ENCODE results near the gene APP. TPM values are rescaled to one million over a fixed set of nuclear protein-coding genes. Genes with fewer than 3 reads are reported as not detected.
"Not testable (repeated sequence)": the region's sequence is repeated elsewhere in the genome, so short reads cannot be mapped to it uniquely, and the experiment has no call there.

APP gene
- total and polyA plus RNA-seq, 4 donors: 86.9 to 414 (median 367) TPM

- no peaks in the 10 kb centered on the region for H3K27me3 ChIP-seq (ENCODE audit: control insufficient read depth in 3 of 3, insufficient read depth in 3 of 3, low read length in 2 of 3)
- no peak overlapping the region for H3K4me3 ChIP-seq
- ATAC-seq (ENCODE audit: insufficient read depth, low FRiP score) (no peak), DNase-seq (peak in 1 of 3 donors; percentile 11)
- H3K27ac ChIP-seq (ENCODE audit: low read depth in 1 of 2, low read length in 1 of 2): no peak overlapping the region
- no peaks in the 10 kb centered on the region for H3K9me3 ChIP-seq (ENCODE audit: control insufficient read depth in 4 of 4, insufficient read depth in 3 of 4, low read length in 3 of 4)
- H3K36me3 ChIP-seq (ENCODE audit: control insufficient read depth in 4 of 4, insufficient read depth in 4 of 4, low read length in 4 of 4): peaks cover 0 to 17% (median 9%) of the 10 kb centered on the region in 4 donors
- WGBS, 2 donors: 75 to 86% methylated on average over 9 of the region's 9 CpGs
- peaks cover 0 to 11% (median 6%) of the 10 kb centered on the region in 5 donors for H3K4me1 ChIP-seq (ENCODE audit: control insufficient read depth in 5 of 5, insufficient read depth in 5 of 5, low read length in 5 of 5)
- H3K9ac ChIP-seq (ENCODE audit: insufficient read depth in 1 of 2, low read length in 2 of 2): no peak overlapping the region
- no peak for TF ChIP-seq CTCF (IDR thresholded peaks at IDR 0.05; ENCODE audit: control extremely low read depth, extremely low read depth)
Measured at GRCh38 chr21:26025536-26026512, 144.7 kb downstream of the APP start.

DNA sequence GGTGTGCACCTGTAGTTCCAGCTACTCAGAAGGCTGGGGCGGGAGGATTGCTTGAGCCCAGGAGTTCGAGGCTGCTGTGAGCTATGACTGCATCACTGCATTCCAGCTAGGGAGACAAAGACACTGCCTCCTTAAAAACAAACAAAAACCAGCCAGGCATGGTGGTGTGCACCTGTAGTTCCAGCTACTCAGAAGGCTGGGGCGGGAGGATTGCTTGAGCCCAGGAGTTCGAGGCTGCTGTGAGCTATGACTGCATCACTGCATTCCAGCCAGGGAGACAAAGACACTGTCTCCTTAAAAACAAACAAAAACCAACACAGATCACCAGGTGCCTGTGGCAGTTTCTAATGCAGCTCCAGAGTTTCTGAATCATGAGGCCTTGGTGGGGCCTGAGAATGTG lies 147.2 kb downstream of the APP start:
- H3K27ac ChIP-seq (ENCODE audit: low read depth in 1 of 2, low read length in 1 of 2); H3K9me3 ChIP-seq (ENCODE audit: control insufficient read depth in 4 of 4, insufficient read depth in 3 of 4, low read length in 3 of 4); H3K9ac ChIP-seq (ENCODE audit: insufficient read depth in 1 of 2, low read length in 2 of 2); DNase-seq; H3K27me3 ChIP-seq (ENCODE audit: control insufficient read depth in 3 of 3, insufficient read depth in 3 of 3, low read length in 2 of 3); H3K4me3 ChIP-seq; ATAC-seq (ENCODE audit: insufficient read depth, low FRiP score); H3K36me3 ChIP-seq (ENCODE audit: control insufficient read depth in 4 of 4, insufficient read depth in 4 of 4, low read length in 4 of 4): not testable (repeated sequence)
- peaks cover 0 to 11% (median 6%) of the 10 kb centered on the region in 5 donors for H3K4me1 ChIP-seq (ENCODE audit: control insufficient read depth in 5 of 5, insufficient read depth in 5 of 5, low read length in 5 of 5)
- WGBS, 2 donors: 91 to 96% methylated on average over 4 of the region's 4 CpGs

GRCh38 chr21:26022598-26023337 lies 147.8 kb downstream of the APP start:
- DNase-seq; H3K27ac ChIP-seq (ENCODE audit: low read depth in 1 of 2, low read length in 1 of 2); H3K4me3 ChIP-seq; H3K9ac ChIP-seq (ENCODE audit: insufficient read depth in 1 of 2, low read length in 2 of 2); H3K9me3 ChIP-seq (ENCODE audit: control insufficient read depth in 4 of 4, insufficient read depth in 3 of 4, low read length in 3 of 4); ATAC-seq (ENCODE audit: insufficient read depth, low FRiP score); H3K36me3 ChIP-seq (ENCODE audit: control insufficient read depth in 4 of 4, insufficient read depth in 4 of 4, low read length in 4 of 4); H3K27me3 ChIP-seq (ENCODE audit: control insufficient read depth in 3 of 3, insufficient read depth in 3 of 3, low read length in 2 of 3): not testable (repeated sequence)
- WGBS, 2 donors: 97 to 98% methylated on average over 6 of the region's 6 CpGs
- H3K4me1 ChIP-seq (ENCODE audit: control insufficient read depth in 5 of 5, insufficient read depth in 5 of 5, low read length in 5 of 5): peaks cover 0 to 11% (median 6%) of the 10 kb centered on the region in 5 donors

- ATAC-seq (ENCODE audit: insufficient read depth, low FRiP score): no peak
- no peak for DNase-seq
- no peaks in the 10 kb centered on the region for H3K9me3 ChIP-seq (ENCODE audit: control insufficient read depth in 4 of 4, insufficient read depth in 3 of 4, low read length in 3 of 4)
Measured at GRCh38 chr21:26020510-26020909, 150.1 kb downstream of the APP start.

More at GRCh38 chr21:26020510-26020909, 150.1 kb downstream of the APP start:
- Histone ChIP-seq H3K27me3 (ENCODE audit: control insufficient read depth in 3 of 3, insufficient read depth in 3 of 3, low read length in 2 of 3) (no peaks in the 10 kb centered on the region), H3K27ac (ENCODE audit: low read depth in 1 of 2, low read length in 1 of 2) (no peak overlapping the region), H3K4me3 (no peak overlapping the region), H3K4me1 (ENCODE audit: control insufficient read depth in 5 of 5, insufficient read depth in 5 of 5, low read length in 5 of 5) (no peaks in the 10 kb centered on the region), H3K36me3 (ENCODE audit: control insufficient read depth in 4 of 4, insufficient read depth in 4 of 4, low read length in 4 of 4) (peaks cover 0 to 8% (median 6%) of the 10 kb centered on the region in 4 donors), H3K9ac (ENCODE audit: insufficient read depth in 1 of 2, low read length in 2 of 2) (no peak overlapping the region)
- WGBS, 2 donors: 86 to 89% methylated on average over 1 of the region's 1 CpG
- TF ChIP-seq CTCF (IDR thresholded peaks at IDR 0.05; ENCODE audit: control extremely low read depth, extremely low read depth): no peak

All from lung (tissue), 12 donors.